ENCODE results near the gene GSPT1.
"Not testable (repeated sequence)": the region's sequence is repeated elsewhere in the genome, so short reads cannot be mapped to it uniquely, and the experiment has no call there.

Gene GSPT1

GRCh38 chr16:11915644-11916523 lies at the start of gene GSPT1:
Gene GSPT1, minus strand, starts transcription at chr16:11915956. Its CDS starts 236 bp downstream, at chr16:11915720.
- peak; percentile 98 for DNase-seq

DNA sequence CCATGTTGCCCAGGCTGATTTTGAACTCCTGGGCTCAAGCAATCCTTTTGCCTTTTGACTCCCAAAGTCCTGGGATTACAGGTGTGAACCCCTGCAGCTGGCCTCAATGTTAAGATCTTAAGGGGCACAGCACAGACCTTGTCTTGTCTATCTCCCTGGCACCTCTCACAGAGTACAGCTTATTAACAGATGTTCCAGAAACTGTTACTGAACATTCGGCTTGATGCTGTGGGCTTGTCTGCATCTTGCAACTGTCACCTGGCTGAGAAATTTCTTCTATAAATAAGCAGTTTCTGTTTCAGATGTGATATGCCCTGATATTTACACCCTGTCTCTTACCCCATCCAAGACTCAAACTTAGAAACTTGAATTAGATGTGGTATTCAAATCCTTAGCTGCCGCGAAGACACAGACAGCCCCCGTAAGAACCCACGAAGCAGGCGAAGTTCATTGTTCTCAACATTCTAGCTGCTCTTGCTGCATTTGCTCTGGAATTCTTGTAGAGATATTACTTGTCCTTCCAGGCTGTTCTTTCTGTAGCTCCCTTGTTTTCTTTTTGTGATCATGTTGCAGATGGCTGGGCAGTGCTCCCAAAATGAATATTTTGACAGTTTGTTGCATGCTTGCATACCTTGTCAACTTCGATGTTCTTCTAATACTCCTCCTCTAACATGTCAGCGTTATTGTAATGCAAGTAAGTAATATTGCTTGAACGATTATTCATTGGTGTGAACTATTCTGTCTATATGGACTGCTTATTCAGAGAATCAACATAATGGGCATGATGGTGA lies 49.2 kb upstream of the GSPT1 start, which contains the start of gene TNFRSF17:
Gene TNFRSF17 (plus strand): TSS at position 450 of the 791 bp plus-strand sequence. CDS start 115 bp downstream, at position 565.
- no peak for DNase-seq

DNA sequence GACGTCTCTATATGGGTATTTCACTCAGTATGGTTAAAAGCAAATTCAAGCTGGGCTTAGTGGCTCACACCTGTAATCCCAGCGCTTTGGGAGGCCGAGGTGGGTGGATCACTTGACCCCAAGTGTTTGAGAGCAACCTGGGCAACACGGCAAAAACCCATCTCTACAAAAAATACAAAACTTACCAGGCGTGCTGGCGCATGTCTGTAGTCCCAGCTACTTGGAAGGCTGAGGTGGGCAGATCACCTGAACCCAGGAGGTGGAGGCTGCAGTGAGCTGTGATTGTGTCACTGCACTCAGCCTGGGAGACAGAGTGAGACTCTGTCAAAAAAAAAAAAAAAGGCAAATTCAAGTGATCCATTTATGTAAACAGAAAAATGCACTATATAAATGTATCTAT lies 48.0 kb upstream of the GSPT1 start:
- DNase-seq = no peak

GRCh38 chr16:11962978-11963377 lies 47.2 kb upstream of the GSPT1 start:
- DNase-seq = not testable (repeated sequence)

DNA sequence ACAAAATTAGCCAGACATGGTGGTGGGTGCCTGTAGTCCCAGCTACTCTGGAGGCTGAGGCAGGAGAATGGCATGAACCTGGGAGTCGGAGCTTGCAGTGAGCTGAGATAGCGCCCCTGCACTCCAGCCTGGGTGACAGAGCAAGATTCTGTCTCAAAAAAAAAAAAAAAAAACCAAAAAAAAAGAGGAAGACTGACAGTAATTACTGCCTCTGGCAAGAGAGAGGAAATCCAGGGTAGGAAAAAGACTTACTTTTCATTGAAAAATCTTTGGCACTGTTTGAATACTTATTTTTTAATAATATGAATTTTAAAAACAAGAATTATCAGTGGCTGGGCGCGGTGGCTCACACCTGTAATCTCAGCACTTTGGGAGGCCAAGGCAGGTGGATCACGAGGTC lies 46.7 kb upstream of the GSPT1 start:
- DNase-seq = not testable (repeated sequence)

GRCh38 chr16:11957591-11958395 lies 42.0 kb upstream of the GSPT1 start:
- DNase-seq = no peak

DNA sequence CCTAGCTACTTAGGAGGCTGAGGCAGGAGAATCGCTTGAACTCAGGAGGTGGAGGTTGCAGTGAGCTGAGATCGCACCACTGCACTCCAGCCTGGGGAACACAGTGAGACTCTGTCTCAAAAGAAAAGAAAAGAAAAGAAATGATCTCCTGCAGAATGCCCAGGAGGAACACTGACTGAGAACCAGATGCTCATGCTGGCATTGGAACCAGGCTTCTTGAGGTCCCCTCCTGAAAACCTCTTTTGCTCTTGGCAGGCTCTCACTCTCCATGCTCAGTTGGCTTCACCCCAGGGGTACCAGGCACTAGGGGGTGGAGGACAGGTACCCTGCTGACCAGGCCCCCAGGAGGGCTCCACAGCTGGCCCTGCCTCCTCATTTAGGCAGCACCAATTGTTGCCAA lies 40.8 kb upstream of the GSPT1 start:
- no peak for DNase-seq

DNA sequence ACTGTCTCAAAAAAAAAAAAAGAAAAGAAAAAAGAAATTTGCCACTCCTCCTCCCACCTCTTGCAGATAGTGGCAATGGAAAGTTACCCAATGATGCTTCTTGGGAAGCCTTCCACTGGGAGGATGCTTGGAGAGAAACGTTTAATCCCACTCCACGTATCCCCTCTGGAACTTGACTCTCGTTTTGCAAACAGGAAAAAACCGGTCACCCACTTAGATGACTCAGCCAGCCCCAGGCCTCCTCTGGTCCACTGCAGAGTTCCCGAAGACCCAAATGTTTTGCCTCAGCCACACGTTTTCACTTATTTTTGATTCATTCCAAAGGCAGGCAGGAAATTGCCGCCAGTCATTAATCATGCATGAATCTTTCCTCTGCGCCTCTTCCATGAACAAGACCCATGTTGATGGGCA lies 40.0 kb upstream of the GSPT1 start:
- no peak for DNase-seq

- DNase-seq = not testable (repeated sequence)
Measured at GRCh38 chr16:11953576-11953975, 37.8 kb upstream of the GSPT1 start.

DNA sequence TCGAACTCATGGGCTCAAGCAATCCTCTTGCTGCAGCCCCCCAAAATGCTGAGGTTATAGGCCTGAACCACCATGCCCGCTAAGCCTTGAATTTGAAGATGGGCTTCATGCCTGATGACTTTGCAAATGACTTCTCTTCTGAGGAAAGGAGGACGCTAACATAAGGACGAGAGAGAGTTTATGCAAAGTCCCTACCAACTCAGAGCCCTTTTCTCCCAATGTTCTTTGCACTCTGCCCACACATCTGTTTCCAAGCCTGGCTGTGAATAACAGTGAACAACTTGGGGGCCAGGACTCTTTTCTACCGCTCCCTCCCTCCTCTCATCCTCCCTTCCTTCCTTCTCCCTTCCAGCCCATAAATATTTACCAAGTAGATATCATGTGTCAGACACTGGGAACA lies 34.6 kb upstream of the GSPT1 start:
- no peak for DNase-seq

- DNase-seq = peak; percentile 18
Measured at GRCh38 chr16:11949527-11949926, 33.8 kb upstream of the GSPT1 start.

GRCh38 chr16:11948819-11949218 lies 33.1 kb upstream of the GSPT1 start:
- DNase-seq = no peak

DNA sequence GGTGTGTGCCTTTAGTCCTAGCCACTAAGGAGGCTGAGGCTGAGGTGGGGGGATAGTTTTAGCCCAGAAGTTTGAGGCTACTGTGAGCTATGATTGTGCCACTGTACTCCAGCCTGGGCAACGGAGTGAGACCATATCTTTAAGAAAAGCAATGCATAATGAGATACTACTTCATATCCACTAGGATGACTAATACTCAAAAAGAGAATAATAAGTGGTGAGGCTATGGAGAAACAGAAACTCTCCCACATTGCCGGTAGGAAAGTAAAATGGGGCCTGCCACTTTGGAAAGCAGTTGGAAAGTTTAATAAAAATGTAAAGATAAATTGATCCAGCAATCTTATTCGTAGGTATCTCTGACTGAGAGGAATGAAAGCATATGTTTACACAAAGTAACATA lies 30.7 kb upstream of the GSPT1 start:
- DNase-seq = no peak

DNA sequence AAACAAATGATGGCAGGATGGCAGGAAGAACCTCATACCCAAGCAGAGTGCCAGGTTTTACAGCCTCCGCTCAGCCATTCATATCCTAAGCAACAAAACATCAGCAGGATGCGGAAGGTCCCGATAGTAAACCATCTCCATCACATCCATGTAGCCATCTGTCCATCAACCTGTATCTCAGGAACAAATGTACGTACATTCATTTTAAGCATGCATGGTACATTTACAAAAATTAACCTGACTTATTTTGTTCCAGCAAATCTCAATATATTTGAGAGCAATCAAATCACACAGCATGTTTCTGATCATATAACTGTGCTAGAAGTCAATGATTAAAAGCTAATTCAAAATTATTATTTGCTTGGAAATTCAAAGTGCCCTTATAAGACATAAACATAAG lies 26.2 kb upstream of the GSPT1 start, which contains the start of gene NPIPB2:
Gene NPIPB2 (minus strand): TSS at position 101 of the 400 bp plus-strand sequence. CDS start 0 bp downstream, at position 101.
- not testable (repeated sequence) for DNase-seq

DNA sequence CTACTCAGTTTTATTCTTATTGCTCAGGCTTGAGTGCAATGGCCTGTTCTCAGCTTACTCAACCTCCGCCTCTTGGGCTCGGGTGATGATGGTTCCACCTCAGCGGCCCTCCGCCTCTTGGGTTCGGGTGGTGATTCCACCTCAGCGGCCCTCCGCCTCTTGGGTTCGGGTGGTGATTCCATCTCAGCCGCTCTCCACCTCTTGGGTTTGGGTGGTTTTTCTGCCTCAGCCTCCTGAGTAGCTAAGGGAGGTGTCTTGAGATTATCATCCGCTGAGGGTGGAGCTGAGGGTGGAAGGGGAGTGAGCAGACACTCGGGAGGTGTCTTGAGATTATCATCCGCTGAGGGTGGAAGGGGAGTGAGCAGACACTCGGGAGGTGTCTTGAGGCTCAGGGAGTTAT lies 11.6 kb upstream of the GSPT1 start:
- not testable (repeated sequence) for DNase-seq

DNA sequence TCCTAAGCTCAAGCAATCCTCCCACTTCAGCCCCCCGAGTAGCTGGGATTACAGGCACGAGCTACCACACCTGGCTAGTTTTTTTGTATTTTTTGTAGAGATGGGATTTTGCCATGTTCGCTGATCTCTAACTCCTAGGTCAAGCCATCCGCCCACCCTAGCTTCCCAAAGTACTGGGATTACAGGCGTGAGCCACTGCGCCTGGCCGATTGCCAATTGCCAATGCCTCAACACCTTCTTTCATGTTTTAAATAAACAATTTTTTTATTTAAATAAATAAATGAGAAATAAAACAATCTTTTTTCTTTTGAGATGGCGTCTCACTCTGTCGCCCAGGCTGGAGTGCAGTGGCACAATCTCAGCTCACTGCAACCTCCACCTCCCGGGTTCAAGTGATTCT lies 8.3 kb upstream of the GSPT1 start:
- not testable (repeated sequence) for DNase-seq

GRCh38 chr16:11916524-11917285 lies 949 bp upstream of the GSPT1 start:
- DNase-seq = no peak

- DNase-seq = peak; percentile 23
Measured at GRCh38 chr16:11915114-11915643, 577 bp downstream of the GSPT1 start.

GRCh38 chr16:11914210-11915113 lies 1.3 kb downstream of the GSPT1 start:
- peak; percentile 13 for DNase-seq

DNA sequence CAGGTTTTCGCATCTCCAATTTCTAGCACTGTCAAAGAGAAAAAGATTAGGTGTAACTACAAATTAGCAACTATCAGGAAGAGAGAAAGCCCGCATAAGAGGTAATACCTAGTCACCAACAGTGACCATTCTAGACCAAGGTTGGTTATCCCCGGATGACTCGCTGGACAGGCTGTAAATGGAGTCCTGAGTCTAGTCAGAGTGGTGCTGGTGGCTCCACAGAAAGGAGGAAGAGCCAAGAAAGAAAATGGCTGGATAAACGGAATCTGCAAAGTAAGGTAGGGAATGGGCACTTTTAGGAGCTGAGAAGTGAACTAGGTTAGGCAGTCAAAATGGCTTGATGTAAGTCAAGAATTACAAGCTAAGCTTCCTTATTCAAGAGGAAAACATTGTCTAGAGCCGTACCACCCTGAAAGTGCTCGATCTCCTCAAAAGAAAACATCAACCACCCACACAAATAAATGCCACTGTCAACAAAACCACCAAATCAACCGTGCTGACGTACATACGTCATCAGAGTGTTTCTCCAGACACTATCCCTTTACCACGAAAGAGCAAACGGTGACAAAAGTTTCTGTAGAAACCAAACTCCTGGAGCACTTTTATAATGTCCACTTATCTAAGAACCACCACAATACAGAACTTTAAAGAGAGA lies 2.2 kb downstream of the GSPT1 start:
- peak; percentile 58 for DNase-seq
